ENCODE results near the gene TMEM165.

Gene TMEM165

GRCh38 chr4:55381502-55381901 is 14.3 kb upstream of the TMEM165 start:
- H3K4me1 ChIP-seq (ENCODE audit: control insufficient read depth, insufficient read depth, low read length): no peaks in the 10 kb centered on the region
- ChIA-PET CTCF (no interaction called here), POLR2A (no interaction called here)
- H3K27ac ChIP-seq (ENCODE audit: extremely low read depth, low read depth, low read length): no peak overlapping the region
- no peak for TF ChIP-seq ZFP37 (tag by site-specific recombination; IDR thresholded peaks at IDR 0.05)
- TF ChIP-seq ZNF280D (tag by site-specific recombination; IDR thresholded peaks at IDR 0.05): no peak
- TF ChIP-seq ZNF266 (tag by site-specific recombination; IDR thresholded peaks at IDR 0.05; ENCODE audit: low read depth): no peak
- TF ChIP-seq REPIN1 (tag by site-specific recombination; IDR thresholded peaks at IDR 0.05; ENCODE audit: low read depth): no peak
- no peak for TF ChIP-seq ZNF404 (tag by site-specific recombination; IDR thresholded peaks at IDR 0.05)
- H3K9me3 ChIP-seq (ENCODE audit: control insufficient read depth, insufficient read depth, low read depth, low read length): no peaks in the 10 kb centered on the region
- no peak overlapping the region for H3K4me3 ChIP-seq (ENCODE audit: low read depth, low read length)
- no peaks in the 10 kb centered on the region for H3K36me3 ChIP-seq (ENCODE audit: control insufficient read depth in 2 of 2, insufficient read depth in 1 of 2, low read length in 2 of 2)

- Histone ChIP-seq H3K27ac (ENCODE audit: extremely low read depth, low read depth, low read length) (no peak overlapping the region), H3K9me3 (ENCODE audit: control insufficient read depth, insufficient read depth, low read depth, low read length) (no peaks in the 10 kb centered on the region), H3K4me3 (ENCODE audit: low read depth, low read length) (no peak overlapping the region), H3K36me3 (ENCODE audit: control insufficient read depth in 2 of 2, insufficient read depth in 1 of 2, low read length in 2 of 2) (no peaks in the 10 kb centered on the region), H3K4me1 (ENCODE audit: control insufficient read depth, insufficient read depth, low read length) (no peaks in the 10 kb centered on the region)
- TF ChIP-seq HOXD13 (CRISPR knock-in tag; IDR thresholded peaks at IDR 0.05; ENCODE audit: borderline replicate concordance) (no peak), ATF2 (tag by site-specific recombination; IDR thresholded peaks at IDR 0.05; ENCODE audit: low read depth) (peak; percentile 61; the same call in 1 of the 2 replicates)
- ChIA-PET POLR2A (no interaction called here), CTCF (no interaction called here)
Measured at GRCh38 chr4:55382488-55383003, 13.2 kb upstream of the TMEM165 start.

- TF ChIP-seq ZNF707 (tag by site-specific recombination; IDR thresholded peaks at IDR 0.05) (no peak), ZNF223 (tag by site-specific recombination; IDR thresholded peaks at IDR 0.05) (no peak), PRDM6 (tag by site-specific recombination; IDR thresholded peaks at IDR 0.05) (peak; percentile 64), ZNF335 (tag by site-specific recombination; conservative IDR thresholded peaks at IDR 0.05) (peak; percentile 58), ZNF398 (tag by site-specific recombination; IDR thresholded peaks at IDR 0.05) (peak; percentile 94)
- ChIA-PET POLR2A (interaction anchor here (0.9 kb wide), 1 partner anchor 11 kb away, joined by 3 read pairs; the partner anchor contains the start of gene TMEM165), CTCF (no interaction called here)
- Histone ChIP-seq H3K36me3 (ENCODE audit: control insufficient read depth in 2 of 2, insufficient read depth in 1 of 2, low read length in 2 of 2) (no peaks in the 10 kb centered on the region), H3K27ac (ENCODE audit: extremely low read depth, low read depth, low read length) (no peak overlapping the region), H3K9me3 (ENCODE audit: control insufficient read depth, insufficient read depth, low read depth, low read length) (no peaks in the 10 kb centered on the region), H3K4me3 (ENCODE audit: low read depth, low read length) (no peak overlapping the region), H3K4me1 (ENCODE audit: control insufficient read depth, insufficient read depth, low read length) (no peaks in the 10 kb centered on the region)
Measured at GRCh38 chr4:55385201-55385649, 10.5 kb upstream of the TMEM165 start.

Measured in HEK293 (cell line).